Hepatocyte (in vitro differentiated cells): ENCODE measurements around the gene TPMT.

Experiments used
- EZH2 ChIP-seq: fragments of 200-600 bp; sonication (generic); IDR thresholded peaks from 2 replicates; pipeline ENCODE4 v1.6.1; 2016; ENCODE audit warnings: antibody characterized with exemption, mild to moderate bottlenecking, borderline replicate concordance
- TF ChIP-seq, protein P1 (sequence below): fragments of 200-600 bp; sonication (generic); IDR thresholded peaks from 2 replicates; pipeline ENCODE4 v1.5.1; 2016; ENCODE audit warnings: antibody characterized with exemption, mild to moderate bottlenecking; ENCODE audit not compliant: poor library complexity

DNA sequence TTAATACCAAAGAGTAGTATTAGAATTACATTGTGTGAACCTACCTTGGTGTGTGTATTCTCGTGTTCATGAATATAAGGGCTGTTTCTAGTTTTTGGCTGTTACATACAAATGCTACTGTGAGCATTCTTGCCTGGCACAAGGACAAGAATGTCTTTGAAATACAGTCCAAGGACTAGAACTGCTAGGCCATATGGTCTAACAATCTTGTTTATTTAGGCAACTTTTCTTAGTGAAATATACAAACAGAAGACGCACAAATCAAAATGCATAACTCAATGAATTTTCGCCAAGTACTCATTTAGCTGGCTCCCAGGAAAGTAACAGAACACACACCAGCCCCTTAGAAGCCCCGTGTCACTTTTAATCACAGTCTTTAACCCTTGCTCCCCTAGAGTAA, 28.9 kb upstream of the TPMT start:
- TF ChIP-seq, protein P1, sequence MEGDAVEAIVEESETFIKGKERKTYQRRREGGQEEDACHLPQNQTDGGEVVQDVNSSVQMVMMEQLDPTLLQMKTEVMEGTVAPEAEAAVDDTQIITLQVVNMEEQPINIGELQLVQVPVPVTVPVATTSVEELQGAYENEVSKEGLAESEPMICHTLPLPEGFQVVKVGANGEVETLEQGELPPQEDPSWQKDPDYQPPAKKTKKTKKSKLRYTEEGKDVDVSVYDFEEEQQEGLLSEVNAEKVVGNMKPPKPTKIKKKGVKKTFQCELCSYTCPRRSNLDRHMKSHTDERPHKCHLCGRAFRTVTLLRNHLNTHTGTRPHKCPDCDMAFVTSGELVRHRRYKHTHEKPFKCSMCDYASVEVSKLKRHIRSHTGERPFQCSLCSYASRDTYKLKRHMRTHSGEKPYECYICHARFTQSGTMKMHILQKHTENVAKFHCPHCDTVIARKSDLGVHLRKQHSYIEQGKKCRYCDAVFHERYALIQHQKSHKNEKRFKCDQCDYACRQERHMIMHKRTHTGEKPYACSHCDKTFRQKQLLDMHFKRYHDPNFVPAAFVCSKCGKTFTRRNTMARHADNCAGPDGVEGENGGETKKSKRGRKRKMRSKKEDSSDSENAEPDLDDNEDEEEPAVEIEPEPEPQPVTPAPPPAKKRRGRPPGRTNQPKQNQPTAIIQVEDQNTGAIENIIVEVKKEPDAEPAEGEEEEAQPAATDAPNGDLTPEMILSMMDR, result no peak
- TF ChIP-seq EZH2, result no peak
